H9 (cell line): ENCODE data around the gene LY6G5B. TPM values are rescaled to one million over a fixed set of nuclear protein-coding genes. Genes with fewer than 3 reads are reported as not detected.

Source experiments
- DNase-seq: peaks from one replicate; pipeline ENCODE4 v3.0.0-alpha.2; 2017
- H2AFZ ChIP-seq: one replicate; pipeline ENCODE4 v1.6.1; 2013; ENCODE audit warnings: mild to moderate bottlenecking, low read length, control low read depth, moderate library complexity
- H2AK5ac ChIP-seq: 2 replicates; pipeline ENCODE4 v1.6.1; 2013; ENCODE audit warnings: low read length, control low read depth, mixed read lengths; ENCODE audit not compliant: insufficient read length
- H2BK120ac ChIP-seq: one replicate; pipeline ENCODE4 v1.6.1; 2013; ENCODE audit warnings: low read depth, mild to moderate bottlenecking, low read length, control low read depth, inconsistent platforms; ENCODE audit not compliant: poor library complexity, severe bottlenecking
- H2BK12ac ChIP-seq: 2 replicates; pipeline ENCODE4 v1.6.1; 2013; ENCODE audit warnings: low read length, control low read depth, mixed read lengths, low read depth; ENCODE audit not compliant: insufficient read length
- H2BK15ac ChIP-seq: 2 replicates; pipeline ENCODE4 v1.6.1; 2013; ENCODE audit warnings: low read depth, low read length, control low read depth
- H2BK20ac ChIP-seq: one replicate; pipeline ENCODE4 v1.6.1; 2013; ENCODE audit warnings: low read depth, mild to moderate bottlenecking, low read length, control low read depth, inconsistent platforms; ENCODE audit not compliant: poor library complexity, severe bottlenecking
- H2BK5ac ChIP-seq: 2 replicates; pipeline ENCODE4 v1.6.1; 2013; ENCODE audit warnings: low read length, control low read depth, mixed read lengths; ENCODE audit not compliant: insufficient read length
- H3K14ac ChIP-seq: 2 replicates; pipeline ENCODE4 v1.6.1; 2013; ENCODE audit warnings: low read length, control low read depth; ENCODE audit not compliant: insufficient read depth
- H3K18ac ChIP-seq: 2 replicates; pipeline ENCODE4 v1.6.1; 2013; ENCODE audit warnings: low read depth, mild to moderate bottlenecking, mixed read lengths, low read length, control low read depth; ENCODE audit not compliant: insufficient read length
- H3K23ac ChIP-seq: 2 replicates; pipeline ENCODE4 v1.6.1; 2013; ENCODE audit warnings: low read length, control low read depth, mixed read lengths, low read depth; ENCODE audit not compliant: insufficient read length
- H3K23me2 ChIP-seq: 2 replicates; pipeline ENCODE4 v1.6.1; 2013; ENCODE audit warnings: low read depth, mild to moderate bottlenecking, mixed read lengths, low read length, control low read depth; ENCODE audit not compliant: insufficient read length, poor library complexity, severe bottlenecking
- H3K27ac ChIP-seq: 2 replicates; pipeline ENCODE4 v1.5.1; 2013; ENCODE audit warnings: low read length, control low read depth, mixed read lengths, low read depth; ENCODE audit not compliant: insufficient read length
- H3K27me3 ChIP-seq: 2 replicates; pipeline ENCODE4 v1.6.1; 2013; ENCODE audit warnings: low read length, control low read depth, inconsistent platforms; ENCODE audit not compliant: insufficient read depth
- H3K4ac ChIP-seq: 2 replicates; pipeline ENCODE4 v1.6.1; 2013; ENCODE audit warnings: low read depth, mild to moderate bottlenecking, control low read depth, inconsistent platforms, low read length, moderate library complexity
- H3K4me1 ChIP-seq: 2 replicates; pipeline ENCODE4 v1.6.1; 2013; ENCODE audit warnings: low read length, control low read depth, inconsistent platforms; ENCODE audit not compliant: insufficient read depth
- H3K4me2 ChIP-seq: 2 replicates; pipeline ENCODE4 v1.6.1; 2013; ENCODE audit warnings: low read length, control low read depth, mixed read lengths; ENCODE audit not compliant: insufficient read length, insufficient read depth
- H3K56ac ChIP-seq: 2 replicates; pipeline ENCODE4 v1.6.1; 2013; ENCODE audit warnings: low read depth, mild to moderate bottlenecking, mixed read lengths, low read length, control low read depth; ENCODE audit not compliant: insufficient read length
- H3K79me1 ChIP-seq: 2 replicates; pipeline ENCODE4 v1.6.1; 2013; ENCODE audit warnings: low read depth, mild to moderate bottlenecking, moderate library complexity, low read length, control low read depth, inconsistent platforms; ENCODE audit not compliant: insufficient read depth, poor library complexity, severe bottlenecking
- H3K79me2 ChIP-seq: 2 replicates; pipeline ENCODE4 v1.6.1; 2013; ENCODE audit warnings: low read length, control low read depth, inconsistent platforms; ENCODE audit not compliant: insufficient read depth
- H3K9ac ChIP-seq: 2 replicates; pipeline ENCODE4 v1.6.1; 2013; ENCODE audit warnings: low read length, control low read depth, mixed read lengths; ENCODE audit not compliant: insufficient read length; ENCODE audit errors: extremely low read depth
- H3K9me3 ChIP-seq: one replicate; pipeline ENCODE4 v1.6.1; 2013; ENCODE audit warnings: low read depth, low read length, inconsistent platforms; ENCODE audit not compliant: control insufficient read depth
- H3T11ph ChIP-seq: one replicate; pipeline ENCODE4 v1.6.1; 2013; ENCODE audit warnings: mild to moderate bottlenecking, low read length, control low read depth, inconsistent platforms
- H4K20me1 ChIP-seq: one replicate; pipeline ENCODE4 v1.6.1; 2013; ENCODE audit not compliant: control insufficient read depth, insufficient read length, insufficient read depth
- H4K5ac ChIP-seq: 2 replicates; pipeline ENCODE4 v1.6.1; 2013; ENCODE audit warnings: low read depth, mild to moderate bottlenecking, mixed read lengths, low read length, control low read depth; ENCODE audit not compliant: insufficient read length
- H4K8ac ChIP-seq: replicated peaks from 2 replicates; pipeline ENCODE4 v1.6.1; 2013; ENCODE audit warnings: low read length, control low read depth, mixed read lengths, low read depth; ENCODE audit not compliant: insufficient read length
- H4K91ac ChIP-seq: 2 replicates; pipeline ENCODE4 v1.6.1; 2013; ENCODE audit warnings: low read depth, mild to moderate bottlenecking, moderate library complexity, mixed read lengths, low read length, control low read depth; ENCODE audit not compliant: insufficient read length
- H3K27ac Mint-ChIP-seq, 3 experiments: 2 replicates in 2 of 3; 3 replicates in 1 of 3; pipeline ENCODE4 v1.8.0; 2020 to 2021; ENCODE audit warnings: mixed read lengths in 3 of 3, mild to moderate bottlenecking in 1 of 3, moderate library complexity in 1 of 3
- H3K27me3 Mint-ChIP-seq: 2 replicates; pipeline ENCODE4 v1.8.0; 2021; ENCODE audit warnings: low read depth, mild to moderate bottlenecking, moderate library complexity, mixed read lengths
- H3K36me3 Mint-ChIP-seq, 3 experiments: 2 replicates in 2 of 3; 3 replicates in 1 of 3; pipeline ENCODE4 v1.8.0; 2020 to 2021; ENCODE audit warnings: low read depth in 3 of 3, mixed read lengths in 3 of 3; ENCODE audit not compliant: insufficient read depth in 1 of 3
- H3K4me1 Mint-ChIP-seq, 2 experiments: 2 replicates each; pipeline ENCODE4 v1.8.0; 2020; ENCODE audit warnings: mixed read lengths in 2 of 2
- H3K4me3 Mint-ChIP-seq, 2 experiments: 2 replicates in 1 of 2; 3 replicates in 1 of 2; pipeline ENCODE4 v1.8.0; 2020 to 2021; ENCODE audit warnings: mild to moderate bottlenecking in 2 of 2, mixed read lengths in 2 of 2, moderate library complexity in 1 of 2
- H3K9me3 Mint-ChIP-seq, 2 experiments: 2 replicates in 1 of 2; 3 replicates in 1 of 2; pipeline ENCODE4 v1.8.0; 2020; ENCODE audit warnings: mild to moderate bottlenecking in 2 of 2, mixed read lengths in 2 of 2, moderate library complexity in 1 of 2
- WGBS: extraction: QIAGEN DNeasy Blood & Tissue Kit; methylation state at CpG from one replicate; pipeline ENCODE4 v1.1.7; 2013; ENCODE audit warnings: missing lambda C conversion rate, low lambda C conversion rate, mixed read lengths; ENCODE audit not compliant: insufficient read length; ENCODE audit errors: extremely low coverage; 5-methylcytosine and 5-hydroxymethylcytosine counted together
- total RNA-seq: library from RNA; stranded (reverse); gene quantifications from 2 replicates; pipeline ENCODE4 v1.2.1, GENCODE V29; 2021
- TF ChIP-seq, protein P1 (sequence below): fragments of 200-600 bp; sonication (generic); conservative IDR thresholded peaks from 3 replicates; pipeline ENCODE4 v1.8.0; 2021; ENCODE audit warnings: antibody characterized with exemption, mild to moderate bottlenecking

LY6G5B gene
- total RNA-seq, 1 experiment from 2014 or later, result 21.6 TPM

GRCh38 chr6:31639449-31639861 lies 30.3 kb upstream of the LY6G5B start:
- Mint-ChIP-seq H3K9me3 (no peaks in the 10 kb centered on the region), H3K27ac (no peak overlapping the region), H3K36me3 (peaks cover 45 to 89% (median 82%) of the 10 kb centered on the region in 3 experiments), H3K4me1 (no peaks in the 10 kb centered on the region), H3K27me3 (no peaks in the 10 kb centered on the region), H3K4me3 (no peak overlapping the region)
- TF ChIP-seq, protein P1, sequence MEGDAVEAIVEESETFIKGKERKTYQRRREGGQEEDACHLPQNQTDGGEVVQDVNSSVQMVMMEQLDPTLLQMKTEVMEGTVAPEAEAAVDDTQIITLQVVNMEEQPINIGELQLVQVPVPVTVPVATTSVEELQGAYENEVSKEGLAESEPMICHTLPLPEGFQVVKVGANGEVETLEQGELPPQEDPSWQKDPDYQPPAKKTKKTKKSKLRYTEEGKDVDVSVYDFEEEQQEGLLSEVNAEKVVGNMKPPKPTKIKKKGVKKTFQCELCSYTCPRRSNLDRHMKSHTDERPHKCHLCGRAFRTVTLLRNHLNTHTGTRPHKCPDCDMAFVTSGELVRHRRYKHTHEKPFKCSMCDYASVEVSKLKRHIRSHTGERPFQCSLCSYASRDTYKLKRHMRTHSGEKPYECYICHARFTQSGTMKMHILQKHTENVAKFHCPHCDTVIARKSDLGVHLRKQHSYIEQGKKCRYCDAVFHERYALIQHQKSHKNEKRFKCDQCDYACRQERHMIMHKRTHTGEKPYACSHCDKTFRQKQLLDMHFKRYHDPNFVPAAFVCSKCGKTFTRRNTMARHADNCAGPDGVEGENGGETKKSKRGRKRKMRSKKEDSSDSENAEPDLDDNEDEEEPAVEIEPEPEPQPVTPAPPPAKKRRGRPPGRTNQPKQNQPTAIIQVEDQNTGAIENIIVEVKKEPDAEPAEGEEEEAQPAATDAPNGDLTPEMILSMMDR, result no peak
- no peak for DNase-seq
- H3K9me3 ChIP-seq, result no peaks in the 10 kb centered on the region
- no peak overlapping the region for H3K27ac ChIP-seq
- H2AK5ac ChIP-seq, result no peak overlapping the region
- no peaks in the 10 kb centered on the region for H3K4me1 ChIP-seq
- no peak overlapping the region for H2AFZ ChIP-seq
- no peak overlapping the region for H4K91ac ChIP-seq
- H3K56ac ChIP-seq, result no peak overlapping the region
- H3K4me2 ChIP-seq, result no peak overlapping the region
- H3K14ac ChIP-seq, result no peak overlapping the region
- no peak overlapping the region for H3T11ph ChIP-seq
- H2BK12ac ChIP-seq, result no peak overlapping the region
- no peak overlapping the region for H3K4ac ChIP-seq
- H3K9ac ChIP-seq, result no peak overlapping the region
- no peaks in the 10 kb centered on the region for H3K79me2 ChIP-seq
- no peak overlapping the region for H4K5ac ChIP-seq
- no peak overlapping the region for H2BK5ac ChIP-seq
- H3K27me3 ChIP-seq, result no peaks in the 10 kb centered on the region
- H4K20me1 ChIP-seq, result peaks cover 2% of the 10 kb centered on the region
- no peak overlapping the region for H2BK15ac ChIP-seq
- no peak overlapping the region for H2BK20ac ChIP-seq
- no peak overlapping the region for H4K8ac ChIP-seq
- H2BK120ac ChIP-seq, result no peak overlapping the region
- H3K18ac ChIP-seq, result no peak overlapping the region
- H3K79me1 ChIP-seq, result no peaks in the 10 kb centered on the region
- no peak overlapping the region for H3K23ac ChIP-seq
- H3K23me2 ChIP-seq, result no peaks in the 10 kb centered on the region
- no CpG with 5 or more reads among the region's 10 CpGs for WGBS
